Stimulated activated CD4-positive, alpha-beta T cell treated with anti-CD3 and anti-CD28 coated beads, TNF-alpha, amount 100 ng/mL, for 48 hours (primary cell): ENCODE measurements around the gene SLC25A25.
"Not testable (repeated sequence)": the region's sequence is repeated elsewhere in the genome, so short reads cannot be mapped to it uniquely, and the experiment has no call there.

ENCODE experiments used
- DNase-seq, 3 donors: peaks; one replicate each; pipeline ENCODE4 v3.0.0-alpha.2; 2020; ENCODE audit warnings: low read depth in 3 of 3

The SLC25A25 gene

DNA sequence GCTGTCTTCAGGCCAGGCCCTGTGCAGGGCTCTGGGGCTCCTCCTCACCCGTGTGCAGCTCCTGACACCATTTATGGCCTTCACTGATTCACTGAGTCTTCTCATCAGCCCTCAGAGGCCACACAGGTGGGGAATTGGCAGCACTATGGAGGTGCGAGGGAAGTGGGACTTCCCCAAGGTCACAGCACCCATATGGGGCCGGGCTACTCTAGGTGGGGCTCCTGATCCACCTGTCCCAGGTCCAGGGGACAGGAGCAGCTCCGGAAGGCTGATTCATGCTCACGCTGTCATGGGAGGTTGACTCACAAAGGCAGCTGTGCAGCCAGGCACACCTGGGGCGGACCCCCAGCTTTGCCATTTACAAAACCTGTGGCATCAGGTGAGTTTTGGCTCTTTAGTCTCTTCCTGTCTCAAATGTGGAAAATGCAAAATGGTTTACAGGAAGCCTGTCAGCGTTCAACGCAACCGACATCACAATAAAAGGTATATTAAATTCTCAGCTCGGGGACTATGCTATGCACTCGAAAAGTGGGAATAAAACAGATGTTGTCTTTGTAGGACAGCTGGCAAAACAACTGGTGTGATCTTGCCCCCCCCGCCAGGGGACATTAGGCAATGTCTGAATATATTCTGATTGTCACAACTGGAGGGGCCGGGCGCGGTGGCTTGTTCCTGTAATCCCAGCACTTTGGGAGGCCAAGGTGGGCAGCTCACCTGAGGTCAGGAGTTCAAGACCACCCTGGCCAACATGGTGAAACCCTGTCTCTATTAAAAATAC lies 15.9 kb upstream of the SLC25A25 start:
- no peak for DNase-seq

DNA sequence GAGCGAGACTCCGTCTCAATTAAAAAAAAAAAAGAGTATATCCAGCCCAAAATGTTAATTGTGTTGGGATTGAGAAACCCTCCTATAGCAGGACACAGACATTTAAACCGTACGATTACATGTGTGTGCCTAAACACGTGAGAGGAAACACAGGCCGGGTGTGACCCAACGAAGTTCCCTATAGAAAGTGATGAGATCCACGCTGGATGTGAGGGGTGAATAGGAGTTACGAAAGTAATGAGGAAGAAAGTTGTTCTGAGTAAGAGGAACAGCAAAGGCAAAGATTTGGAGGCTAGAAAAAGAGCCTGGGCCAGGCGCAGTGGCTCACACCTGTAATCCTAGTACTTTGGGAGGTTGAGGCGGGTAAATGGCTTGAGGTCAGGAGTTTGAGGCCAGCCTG lies 14.5 kb upstream of the SLC25A25 start:
- no peak for DNase-seq

GRCh38 chr9:128054087-128054486 lies 13.9 kb upstream of the SLC25A25 start:
- no peak for DNase-seq

DNA sequence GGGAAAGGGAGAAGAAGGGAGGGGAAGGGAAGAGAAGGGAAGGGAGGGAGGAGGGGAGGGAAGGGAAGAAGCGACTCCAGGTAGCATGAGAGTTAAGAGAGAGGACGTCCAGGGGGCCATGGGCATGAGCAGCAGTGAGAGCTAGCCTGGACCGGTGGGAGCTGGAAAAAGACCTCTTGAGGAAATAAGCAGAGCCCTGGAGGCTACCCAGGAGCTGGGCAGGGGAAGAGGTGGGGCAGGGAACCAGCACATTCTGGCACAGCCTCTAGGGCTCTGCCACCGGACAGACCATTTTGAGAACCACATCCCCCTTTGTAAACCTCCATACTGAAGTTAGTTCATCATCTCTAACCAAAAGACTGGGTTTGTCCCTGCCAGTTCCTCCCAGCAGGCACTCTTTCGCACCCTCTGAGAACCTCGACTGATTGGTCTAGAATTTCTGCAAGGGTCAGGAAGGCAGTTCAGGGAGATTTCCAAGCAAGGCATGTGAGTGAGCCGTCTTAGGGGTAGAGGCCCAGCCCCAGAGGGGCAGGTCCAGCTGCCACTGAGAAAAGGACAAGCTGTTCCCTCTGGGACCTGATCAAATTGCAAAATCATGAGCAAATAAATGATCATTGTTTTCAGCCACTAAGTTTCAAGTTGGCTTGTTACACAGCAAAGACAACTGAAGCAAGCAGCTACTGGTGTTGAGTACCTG lies 12.5 kb upstream of the SLC25A25 start:
- DNase-seq, result no peak

DNA sequence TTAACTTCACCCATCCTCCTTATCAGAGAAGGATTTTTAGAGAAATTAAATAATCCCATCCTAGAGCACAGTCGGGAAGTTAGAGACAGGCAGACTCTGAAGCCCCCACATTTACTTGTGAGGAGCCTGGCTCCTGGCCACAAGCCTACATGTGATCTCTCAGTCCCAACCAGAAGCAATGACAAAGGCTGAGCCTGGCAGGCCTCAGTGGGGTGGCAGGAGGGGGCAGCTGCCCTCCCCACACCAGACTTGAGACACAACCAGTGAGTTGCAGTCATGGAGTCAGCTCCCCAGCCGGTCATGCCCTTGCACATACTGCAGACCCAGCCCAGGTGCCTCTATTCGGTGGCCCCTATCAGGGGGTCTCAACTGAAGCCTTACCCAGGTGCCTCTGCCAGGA lies 11.9 kb upstream of the SLC25A25 start:
- DNase-seq, result no peak

DNA sequence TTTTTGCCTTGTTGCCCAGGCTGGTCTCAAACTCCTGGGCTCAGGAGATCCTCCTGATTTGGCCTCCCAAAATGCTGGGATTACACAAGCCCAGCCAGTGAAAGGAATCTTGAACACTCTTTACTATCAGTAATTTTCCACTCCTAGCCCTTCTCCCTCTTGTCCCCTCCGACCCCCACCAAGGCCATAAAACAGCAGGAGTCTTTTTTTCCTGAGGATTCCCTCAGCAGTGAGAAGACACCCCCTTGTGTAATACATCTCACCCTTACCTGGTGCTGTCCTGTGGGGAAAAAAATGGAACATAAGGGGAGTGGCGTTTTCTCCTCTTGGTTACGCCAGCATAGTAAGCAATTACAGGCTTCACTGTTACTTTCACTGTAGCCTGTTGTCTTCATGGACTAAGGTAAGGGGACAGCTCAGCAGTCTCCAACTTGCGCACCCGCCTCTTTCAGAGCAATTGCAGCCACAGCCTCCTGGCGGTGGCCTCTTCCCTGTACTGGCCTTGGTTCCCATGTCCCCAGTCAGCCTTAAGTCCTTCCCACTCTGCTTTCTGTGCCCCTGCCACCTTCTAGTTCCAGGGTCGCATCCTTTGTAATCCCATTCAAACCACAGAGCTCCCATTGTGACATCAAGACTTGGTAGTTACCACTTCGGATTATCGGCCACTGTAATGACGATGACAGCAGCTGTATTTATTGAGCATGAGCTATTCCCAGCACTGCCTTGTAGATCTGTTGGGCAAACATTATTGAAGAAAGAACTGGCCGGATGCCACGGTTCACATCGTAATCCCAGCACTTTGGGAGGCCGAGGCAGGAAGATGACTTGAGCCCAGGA lies 10.9 kb upstream of the SLC25A25 start:
- no peak for DNase-seq

GRCh38 chr9:128057724-128058409 lies 10.2 kb upstream of the SLC25A25 start:
- DNase-seq, result no peak

DNA sequence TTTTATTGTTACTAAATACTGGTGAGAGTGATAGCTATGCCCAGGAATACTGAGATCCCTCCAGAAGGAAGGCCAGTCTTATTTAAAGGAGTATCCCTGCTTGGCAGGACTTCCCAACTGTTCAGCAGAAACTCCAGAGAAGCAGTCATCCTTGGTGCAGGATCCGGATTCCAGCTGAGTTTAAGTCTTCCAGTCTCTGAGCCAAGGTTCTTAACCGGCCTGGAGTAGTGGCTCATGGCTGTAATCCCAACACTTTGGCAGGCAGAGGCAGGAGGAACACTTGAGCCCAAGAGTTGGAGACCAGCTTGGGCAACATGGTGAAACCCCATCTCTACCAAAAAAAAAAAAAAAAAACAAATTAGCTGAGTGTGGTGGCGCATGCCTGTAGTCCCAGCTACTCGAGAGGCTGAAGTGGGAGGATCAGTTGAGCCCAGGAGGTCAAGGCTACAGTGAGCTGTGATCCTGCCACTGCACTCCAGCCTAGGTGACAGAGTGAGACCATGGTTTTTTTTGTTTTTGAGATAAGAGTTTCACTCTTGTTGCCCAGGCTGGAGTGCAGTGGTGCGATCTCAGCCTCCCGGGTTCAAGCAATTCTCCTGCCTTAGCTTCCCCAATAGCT lies 8.6 kb upstream of the SLC25A25 start:
- DNase-seq, result no peak

- DNase-seq, result no peak
Measured at GRCh38 chr9:128061275-128061960, 6.6 kb upstream of the SLC25A25 start.

GRCh38 chr9:128062279-128062678 lies 5.8 kb upstream of the SLC25A25 start:
- DNase-seq, result no peak

GRCh38 chr9:128062846-128063831 lies 4.9 kb upstream of the SLC25A25 start:
- DNase-seq, result no peak

DNA sequence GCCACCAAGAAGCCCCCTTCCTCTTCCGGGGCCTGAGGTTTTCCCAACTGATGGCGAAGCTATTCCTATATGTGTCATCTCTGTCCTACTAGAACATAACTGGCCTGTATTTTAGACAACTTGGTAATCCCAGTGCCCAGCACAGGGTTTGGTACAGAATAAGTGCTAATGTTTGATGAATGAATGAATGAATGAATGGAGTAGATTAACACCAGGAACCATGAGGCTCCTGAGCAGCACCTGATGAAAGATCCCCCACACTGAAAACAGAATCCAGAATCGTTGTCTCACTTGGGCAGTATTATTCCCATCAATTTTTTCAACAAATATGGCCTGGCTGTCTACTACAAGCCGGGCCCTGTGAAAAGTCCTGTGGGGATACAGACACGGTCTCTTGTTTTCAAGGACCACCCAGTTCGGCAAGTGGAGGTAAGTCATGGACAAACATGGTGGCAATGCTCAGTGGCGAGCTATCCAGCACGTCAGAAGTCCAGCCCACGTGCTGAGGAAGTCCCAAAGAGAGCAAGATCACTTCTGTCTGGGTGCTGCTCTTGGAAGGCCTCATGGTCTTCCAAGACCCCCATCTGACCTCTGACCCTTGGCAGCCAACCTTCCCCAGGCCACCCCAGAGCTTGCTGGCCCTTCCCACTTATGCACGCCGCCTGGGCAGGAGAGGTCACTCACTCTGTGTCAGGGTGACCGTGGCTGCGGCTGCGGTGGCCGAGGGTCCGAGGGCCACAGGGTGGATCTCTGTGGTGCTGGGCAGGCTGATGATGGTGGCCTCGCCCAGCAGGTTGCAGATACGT lies 1.9 kb upstream of the SLC25A25 start:
- no peak for DNase-seq

GRCh38 chr9:128066713-128067644 lies 1.1 kb upstream of the SLC25A25 start, which contains the start of gene NAIF1:
Gene NAIF1 (minus strand): TSS chr9:128067320. CDS start chr9:128067101, 219 bp downstream.
- DNase-seq, result peak; percentile 91 to 95 (median 93)

DNA sequence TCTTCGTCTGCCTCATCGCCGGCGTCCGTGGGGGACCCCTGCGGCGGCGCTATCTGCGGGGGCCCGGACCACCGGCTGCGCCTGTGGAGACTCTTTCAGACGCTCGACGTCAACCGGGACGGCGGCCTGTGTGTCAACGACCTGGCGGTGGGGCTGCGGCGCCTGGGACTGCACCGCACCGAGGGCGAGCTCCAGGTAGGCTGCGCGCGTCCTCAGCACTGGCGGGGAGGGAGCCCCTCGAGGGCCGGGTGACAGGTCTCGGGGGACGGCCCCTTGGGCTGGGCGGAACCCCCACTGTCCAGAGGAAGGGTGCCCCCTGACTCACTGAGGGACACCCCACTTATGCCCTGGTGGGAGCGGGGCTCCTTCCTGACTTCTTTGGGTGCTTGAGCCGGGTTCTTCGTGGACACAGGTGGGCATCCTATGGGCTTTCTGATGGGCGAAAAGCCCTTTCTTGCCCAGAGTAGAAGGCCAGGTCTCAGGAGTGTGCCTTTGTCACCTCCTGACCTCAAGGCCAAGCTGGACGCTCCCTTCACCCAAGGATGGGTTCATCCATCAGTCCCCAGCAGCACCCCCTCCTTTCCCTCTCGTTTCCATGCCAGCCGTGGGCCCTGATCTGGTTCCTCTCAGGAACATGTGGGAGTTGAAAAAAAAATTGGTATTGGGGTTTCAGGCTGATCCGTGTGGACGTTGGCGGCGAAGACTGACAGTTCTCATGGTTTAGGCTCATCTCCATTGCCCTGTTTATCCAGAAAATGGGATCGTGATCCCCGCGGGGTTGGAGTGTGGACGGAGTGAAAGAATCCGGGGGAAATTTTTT lies 564 bp downstream of the SLC25A25 start:
- no peak for DNase-seq

GRCh38 chr9:128070874-128071273 lies 2.8 kb downstream of the SLC25A25 start:
- DNase-seq, result no peak

DNA sequence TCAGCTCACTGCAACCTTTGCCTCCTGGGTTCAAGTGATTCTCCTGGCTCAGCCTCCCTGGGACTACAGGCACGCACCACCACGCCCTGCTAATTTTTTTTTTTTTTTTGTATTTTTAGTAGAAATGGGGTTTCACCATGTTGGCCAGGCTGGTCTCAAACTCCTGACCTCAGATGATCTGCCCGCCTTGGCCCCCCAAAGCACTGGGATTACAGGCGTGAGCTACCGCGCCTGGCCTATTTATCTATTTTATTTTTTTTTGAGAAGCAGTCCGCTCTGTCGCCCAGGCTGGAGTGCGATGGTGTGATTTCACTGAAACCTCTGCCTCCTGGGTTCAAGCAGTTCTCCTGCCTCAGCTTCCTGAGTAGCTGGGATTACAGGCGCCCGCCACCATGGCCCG lies 3.4 kb downstream of the SLC25A25 start:
- DNase-seq, result not testable (repeated sequence)
